SK-N-SH treated with all-trans-retinoic acid at 6 μM for 48 hours (cell line): Measurements from ENCODE around the gene ZNF84.

ENCODE experiments used
- ATAC-seq: fragments of 200-7000 bp; cut with Tn5 transposase; 3 replicates; pipeline ENCODE4 v1.9.1; 2020; ENCODE audit warnings: mild to moderate bottlenecking, moderate library complexity
- ARNTL ChIP-seq: fragments of 450-650 bp; formaldehyde crosslinking; IDR thresholded peaks from 2 replicates; pipeline ENCODE4 v1.5.0; 2020; ENCODE audit warnings: low read depth, mild to moderate bottlenecking, moderate library complexity, borderline replicate concordance
- BACH2 ChIP-seq: fragments of 250-450 bp; sonication (Bioruptor Pico); IDR thresholded peaks from 2 replicates; pipeline ENCODE4 v1.9.0; 2021; ENCODE audit warnings: mild to moderate bottlenecking, borderline replicate concordance
- CSDC2 ChIP-seq: fragments of 250-450 bp; sonication (Bioruptor Pico); IDR thresholded peaks from 2 replicates; pipeline ENCODE4 v1.5.0; 2020; ENCODE audit warnings: mild to moderate bottlenecking, moderate library complexity
- ESRRG ChIP-seq: fragments of 250-450 bp; sonication (Bioruptor Pico); IDR thresholded peaks from 2 replicates; pipeline ENCODE4 v1.6.1; 2021; ENCODE audit warnings: mild to moderate bottlenecking
- GLIS3 ChIP-seq: fragments of 250-450 bp; sonication (Bioruptor Pico); IDR thresholded peaks from 2 replicates; pipeline ENCODE4 v1.5.0; 2020; ENCODE audit warnings: mild to moderate bottlenecking, moderate library complexity
- ISL1 ChIP-seq: fragments of 250-450 bp; sonication (Bioruptor Pico); IDR thresholded peaks from 2 replicates; pipeline ENCODE4 v2.1.2; 2022; ENCODE audit warnings: mild to moderate bottlenecking, moderate library complexity
- OSR1 ChIP-seq: fragments of 250-450 bp; sonication (Bioruptor Pico); IDR thresholded peaks from 2 replicates; pipeline ENCODE4 v1.8.0; 2022; ENCODE audit warnings: moderate library complexity, mild to moderate bottlenecking, inconsistent platforms
- PPARA ChIP-seq: fragments of 250-450 bp; sonication (Bioruptor Pico); IDR thresholded peaks from 2 replicates; pipeline ENCODE4 v1.5.0; 2020; ENCODE audit warnings: mild to moderate bottlenecking, borderline replicate concordance
- SNAI2 ChIP-seq: fragments of 250-450 bp; sonication (Bioruptor Pico); IDR thresholded peaks from 2 replicates; pipeline ENCODE4 v1.5.0; 2020; ENCODE audit warnings: mild to moderate bottlenecking, moderate library complexity
- TCF4 ChIP-seq: fragments of 250-450 bp; sonication (Bioruptor Pico); IDR thresholded peaks from 2 replicates; pipeline ENCODE4 v1.8.0; 2021; ENCODE audit warnings: mild to moderate bottlenecking, moderate library complexity, borderline replicate concordance
- TOX ChIP-seq: fragments of 250-450 bp; sonication (Bioruptor Pico); IDR thresholded peaks from 2 replicates; pipeline ENCODE4 v1.8.0; 2021; ENCODE audit warnings: mild to moderate bottlenecking, moderate library complexity, borderline replicate concordance
- ZFP3 ChIP-seq: fragments of 250-450 bp; sonication (Bioruptor Pico); IDR thresholded peaks from 2 replicates; pipeline ENCODE4 v1.5.0; 2020; ENCODE audit warnings: mild to moderate bottlenecking, moderate library complexity
- ZFP30 ChIP-seq: fragments of 450-650 bp; formaldehyde crosslinking; IDR thresholded peaks from 2 replicates; pipeline ENCODE4 v1.5.0; 2022; ENCODE audit warnings: mild to moderate bottlenecking, moderate library complexity
- ZNF565 ChIP-seq: fragments of 450-650 bp; formaldehyde crosslinking; conservative IDR thresholded peaks from 2 replicates; pipeline ENCODE4 v1.5.0; 2020; ENCODE audit warnings: low read depth, mild to moderate bottlenecking, moderate library complexity
- ZNF70 ChIP-seq: fragments of 450-650 bp; formaldehyde crosslinking; IDR thresholded peaks from 2 replicates; pipeline ENCODE4 v1.5.0; 2020; ENCODE audit warnings: mild to moderate bottlenecking, moderate library complexity
- ZNF8 ChIP-seq: fragments of 450-650 bp; formaldehyde crosslinking; IDR thresholded peaks from 2 replicates; pipeline ENCODE4 v1.5.0; 2020; ENCODE audit warnings: mild to moderate bottlenecking, moderate library complexity
- TF ChIP-seq, protein P1 (sequence below): fragments of 250-450 bp; sonication (Bioruptor Pico); IDR thresholded peaks from 2 replicates; pipeline ENCODE4 v1.8.0; 2021; ENCODE audit warnings: low read depth, mild to moderate bottlenecking, moderate library complexity, borderline replicate concordance
- TF ChIP-seq, protein P2 (sequence below): fragments of 250-450 bp; sonication (Bioruptor Pico); IDR thresholded peaks from 2 replicates; pipeline ENCODE4 v1.8.0; 2020; ENCODE audit warnings: mild to moderate bottlenecking, moderate library complexity, borderline replicate concordance
- TF ChIP-seq, protein P3 (sequence below): fragments of 250-450 bp; sonication (Bioruptor Pico); IDR thresholded peaks from 2 replicates; pipeline ENCODE4 v1.5.1; 2021; ENCODE audit warnings: mild to moderate bottlenecking, moderate library complexity
- TF ChIP-seq, protein P4 (sequence below): fragments of 250-450 bp; sonication (Bioruptor Pico); IDR thresholded peaks from 2 replicates; pipeline ENCODE4 v1.5.1; 2020; ENCODE audit warnings: low read depth, mild to moderate bottlenecking, moderate library complexity
- TF ChIP-seq, protein P5 (sequence below): fragments of 250-450 bp; sonication (Bioruptor Pico); IDR thresholded peaks from 2 replicates; pipeline ENCODE4 v1.5.0; 2020; ENCODE audit warnings: mild to moderate bottlenecking, moderate library complexity

ZNF84 gene

DNA sequence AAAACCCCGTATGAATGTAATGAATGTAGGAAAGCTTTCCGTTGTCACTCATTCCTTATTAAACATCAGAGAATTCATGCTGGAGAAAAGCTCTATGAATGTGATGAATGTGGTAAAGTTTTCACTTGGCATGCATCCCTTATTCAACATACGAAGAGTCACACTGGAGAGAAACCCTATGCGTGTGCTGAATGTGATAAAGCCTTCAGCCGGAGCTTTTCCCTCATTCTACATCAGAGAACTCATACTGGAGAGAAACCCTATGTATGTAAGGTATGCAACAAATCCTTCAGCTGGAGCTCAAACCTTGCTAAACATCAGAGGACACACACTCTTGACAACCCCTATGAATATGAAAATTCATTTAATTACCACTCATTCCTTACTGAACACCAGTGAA is 68.9 kb downstream of the ZNF84 start:
- no peak for ATAC-seq
- TF ChIP-seq ISL1 (CRISPR knock-in tag) = no peak
- no peak for TF ChIP-seq ESRRG (CRISPR knock-in tag)

DNA sequence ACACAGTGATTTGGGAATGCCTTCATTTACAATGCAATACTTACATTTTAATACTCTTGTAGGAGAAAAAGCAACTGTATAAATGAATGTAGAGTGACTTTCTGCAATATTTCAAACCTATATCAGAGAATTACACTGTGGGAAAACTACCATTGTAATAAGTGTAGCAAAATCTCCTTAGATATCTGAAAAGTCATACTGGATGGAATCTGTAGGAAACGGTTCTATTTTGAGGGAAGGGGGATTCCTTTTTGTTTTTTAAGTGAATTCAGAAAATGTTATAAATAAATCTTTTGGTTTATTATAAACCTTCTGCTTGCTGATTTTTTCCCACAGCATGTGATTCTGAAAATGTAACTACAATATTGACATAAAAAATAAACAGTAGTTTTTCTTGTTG is 69.8 kb downstream of the ZNF84 start:
- TF ChIP-seq GLIS3 (CRISPR knock-in tag) = no peak
- TF ChIP-seq ARNTL (CRISPR knock-in tag) = no peak
- no peak for TF ChIP-seq ISL1 (CRISPR knock-in tag)
- TF ChIP-seq ZFP30 (CRISPR knock-in tag) = no peak
- no peak for TF ChIP-seq BACH2 (CRISPR knock-in tag)
- no peak for TF ChIP-seq TOX
- TF ChIP-seq, protein P1, sequence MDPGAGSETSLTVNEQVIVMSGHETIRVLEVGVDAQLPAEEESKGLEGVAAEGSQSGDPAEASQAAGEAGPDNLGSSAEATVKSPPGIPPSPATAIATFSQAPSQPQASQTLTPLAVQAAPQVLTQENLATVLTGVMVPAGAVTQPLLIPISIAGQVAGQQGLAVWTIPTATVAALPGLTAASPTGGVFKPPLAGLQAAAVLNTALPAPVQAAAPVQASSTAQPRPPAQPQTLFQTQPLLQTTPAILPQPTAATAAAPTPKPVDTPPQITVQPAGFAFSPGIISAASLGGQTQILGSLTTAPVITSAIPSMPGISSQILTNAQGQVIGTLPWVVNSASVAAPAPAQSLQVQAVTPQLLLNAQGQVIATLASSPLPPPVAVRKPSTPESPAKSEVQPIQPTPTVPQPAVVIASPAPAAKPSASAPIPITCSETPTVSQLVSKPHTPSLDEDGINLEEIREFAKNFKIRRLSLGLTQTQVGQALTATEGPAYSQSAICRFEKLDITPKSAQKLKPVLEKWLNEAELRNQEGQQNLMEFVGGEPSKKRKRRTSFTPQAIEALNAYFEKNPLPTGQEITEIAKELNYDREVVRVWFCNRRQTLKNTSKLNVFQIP = no peak
- no peak for TF ChIP-seq ZNF8 (CRISPR knock-in tag)
- no peak for TF ChIP-seq ZNF70
- TF ChIP-seq, protein P2, sequence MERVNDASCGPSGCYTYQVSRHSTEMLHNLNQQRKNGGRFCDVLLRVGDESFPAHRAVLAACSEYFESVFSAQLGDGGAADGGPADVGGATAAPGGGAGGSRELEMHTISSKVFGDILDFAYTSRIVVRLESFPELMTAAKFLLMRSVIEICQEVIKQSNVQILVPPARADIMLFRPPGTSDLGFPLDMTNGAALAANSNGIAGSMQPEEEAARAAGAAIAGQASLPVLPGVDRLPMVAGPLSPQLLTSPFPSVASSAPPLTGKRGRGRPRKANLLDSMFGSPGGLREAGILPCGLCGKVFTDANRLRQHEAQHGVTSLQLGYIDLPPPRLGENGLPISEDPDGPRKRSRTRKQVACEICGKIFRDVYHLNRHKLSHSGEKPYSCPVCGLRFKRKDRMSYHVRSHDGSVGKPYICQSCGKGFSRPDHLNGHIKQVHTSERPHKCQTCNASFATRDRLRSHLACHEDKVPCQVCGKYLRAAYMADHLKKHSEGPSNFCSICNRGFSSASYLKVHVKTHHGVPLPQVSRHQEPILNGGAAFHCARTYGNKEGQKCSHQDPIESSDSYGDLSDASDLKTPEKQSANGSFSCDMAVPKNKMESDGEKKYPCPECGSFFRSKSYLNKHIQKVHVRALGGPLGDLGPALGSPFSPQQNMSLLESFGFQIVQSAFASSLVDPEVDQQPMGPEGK (CRISPR knock-in tag) = no peak
- TF ChIP-seq ESRRG (CRISPR knock-in tag) = no peak
- no peak for TF ChIP-seq TCF4 (CRISPR knock-in tag)
- TF ChIP-seq, protein P3, sequence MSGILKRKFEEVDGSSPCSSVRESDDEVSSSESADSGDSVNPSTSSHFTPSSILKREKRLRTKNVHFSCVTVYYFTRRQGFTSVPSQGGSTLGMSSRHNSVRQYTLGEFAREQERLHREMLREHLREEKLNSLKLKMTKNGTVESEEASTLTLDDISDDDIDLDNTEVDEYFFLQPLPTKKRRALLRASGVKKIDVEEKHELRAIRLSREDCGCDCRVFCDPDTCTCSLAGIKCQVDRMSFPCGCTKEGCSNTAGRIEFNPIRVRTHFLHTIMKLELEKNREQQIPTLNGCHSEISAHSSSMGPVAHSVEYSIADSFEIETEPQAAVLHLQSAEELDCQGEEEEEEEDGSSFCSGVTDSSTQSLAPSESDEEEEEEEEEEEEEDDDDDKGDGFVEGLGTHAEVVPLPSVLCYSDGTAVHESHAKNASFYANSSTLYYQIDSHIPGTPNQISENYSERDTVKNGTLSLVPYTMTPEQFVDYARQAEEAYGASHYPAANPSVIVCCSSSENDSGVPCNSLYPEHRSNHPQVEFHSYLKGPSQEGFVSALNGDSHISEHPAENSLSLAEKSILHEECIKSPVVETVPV = no peak
- TF ChIP-seq, protein P4, sequence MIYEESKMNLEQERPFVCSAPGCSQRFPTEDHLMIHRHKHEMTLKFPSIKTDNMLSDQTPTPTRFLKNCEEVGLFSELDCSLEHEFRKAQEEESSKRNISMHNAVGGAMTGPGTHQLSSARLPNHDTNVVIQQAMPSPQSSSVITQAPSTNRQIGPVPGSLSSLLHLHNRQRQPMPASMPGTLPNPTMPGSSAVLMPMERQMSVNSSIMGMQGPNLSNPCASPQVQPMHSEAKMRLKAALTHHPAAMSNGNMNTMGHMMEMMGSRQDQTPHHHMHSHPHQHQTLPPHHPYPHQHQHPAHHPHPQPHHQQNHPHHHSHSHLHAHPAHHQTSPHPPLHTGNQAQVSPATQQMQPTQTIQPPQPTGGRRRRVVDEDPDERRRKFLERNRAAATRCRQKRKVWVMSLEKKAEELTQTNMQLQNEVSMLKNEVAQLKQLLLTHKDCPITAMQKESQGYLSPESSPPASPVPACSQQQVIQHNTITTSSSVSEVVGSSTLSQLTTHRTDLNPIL (CRISPR knock-in tag) = no peak
- TF ChIP-seq, protein P5, sequence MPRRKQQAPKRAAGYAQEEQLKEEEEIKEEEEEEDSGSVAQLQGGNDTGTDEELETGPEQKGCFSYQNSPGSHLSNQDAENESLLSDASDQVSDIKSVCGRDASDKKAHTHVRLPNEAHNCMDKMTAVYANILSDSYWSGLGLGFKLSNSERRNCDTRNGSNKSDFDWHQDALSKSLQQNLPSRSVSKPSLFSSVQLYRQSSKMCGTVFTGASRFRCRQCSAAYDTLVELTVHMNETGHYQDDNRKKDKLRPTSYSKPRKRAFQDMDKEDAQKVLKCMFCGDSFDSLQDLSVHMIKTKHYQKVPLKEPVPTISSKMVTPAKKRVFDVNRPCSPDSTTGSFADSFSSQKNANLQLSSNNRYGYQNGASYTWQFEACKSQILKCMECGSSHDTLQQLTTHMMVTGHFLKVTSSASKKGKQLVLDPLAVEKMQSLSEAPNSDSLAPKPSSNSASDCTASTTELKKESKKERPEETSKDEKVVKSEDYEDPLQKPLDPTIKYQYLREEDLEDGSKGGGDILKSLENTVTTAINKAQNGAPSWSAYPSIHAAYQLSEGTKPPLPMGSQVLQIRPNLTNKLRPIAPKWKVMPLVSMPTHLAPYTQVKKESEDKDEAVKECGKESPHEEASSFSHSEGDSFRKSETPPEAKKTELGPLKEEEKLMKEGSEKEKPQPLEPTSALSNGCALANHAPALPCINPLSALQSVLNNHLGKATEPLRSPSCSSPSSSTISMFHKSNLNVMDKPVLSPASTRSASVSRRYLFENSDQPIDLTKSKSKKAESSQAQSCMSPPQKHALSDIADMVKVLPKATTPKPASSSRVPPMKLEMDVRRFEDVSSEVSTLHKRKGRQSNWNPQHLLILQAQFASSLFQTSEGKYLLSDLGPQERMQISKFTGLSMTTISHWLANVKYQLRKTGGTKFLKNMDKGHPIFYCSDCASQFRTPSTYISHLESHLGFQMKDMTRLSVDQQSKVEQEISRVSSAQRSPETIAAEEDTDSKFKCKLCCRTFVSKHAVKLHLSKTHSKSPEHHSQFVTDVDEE (CRISPR knock-in tag) = no peak
- no peak for TF ChIP-seq ZFP3 (CRISPR knock-in tag)
- no peak for TF ChIP-seq ZNF565 (CRISPR knock-in tag)
- TF ChIP-seq CSDC2 (CRISPR knock-in tag) = no peak
- no peak for TF ChIP-seq PPARA (CRISPR knock-in tag)
- ATAC-seq = no peak

DNA sequence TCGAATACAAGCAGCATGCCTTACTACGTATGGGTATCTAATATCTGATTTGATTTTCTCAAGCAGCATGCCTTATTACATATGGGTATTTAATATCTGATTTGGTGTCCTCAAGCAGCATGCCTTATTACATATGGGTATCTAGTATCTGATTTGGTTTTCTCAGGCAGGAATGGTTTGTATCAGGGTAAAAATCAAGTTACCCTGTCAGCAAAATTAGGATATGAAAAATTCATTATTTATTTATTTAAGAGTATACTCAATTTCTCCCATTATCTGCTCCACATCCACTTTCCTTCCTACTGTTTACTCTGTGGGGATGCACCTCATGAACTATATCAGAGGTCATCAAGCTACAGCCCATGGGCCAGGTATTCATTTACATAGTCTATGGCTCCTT is 70.8 kb downstream of the ZNF84 start:
- ATAC-seq = no peak
- no peak for TF ChIP-seq PPARA (CRISPR knock-in tag)
- no peak for TF ChIP-seq TCF4 (CRISPR knock-in tag)
- no peak for TF ChIP-seq ESRRG (CRISPR knock-in tag)
- TF ChIP-seq, protein P3 = no peak
- no peak for TF ChIP-seq ZFP3 (CRISPR knock-in tag)
- TF ChIP-seq, protein P5 (CRISPR knock-in tag) = no peak
- no peak for TF ChIP-seq ARNTL (CRISPR knock-in tag)
- no peak for TF ChIP-seq OSR1 (CRISPR knock-in tag)
- TF ChIP-seq ZNF70 = no peak
- TF ChIP-seq, protein P1 = no peak
- TF ChIP-seq ZNF8 (CRISPR knock-in tag) = no peak
- TF ChIP-seq ISL1 (CRISPR knock-in tag) = no peak
- no peak for TF ChIP-seq BACH2 (CRISPR knock-in tag)
- no peak for TF ChIP-seq SNAI2 (CRISPR knock-in tag)
